ENCODE data around the gene USP3. TPM values are rescaled to one million over a fixed set of nuclear protein-coding genes. Genes with fewer than 3 reads are reported as not detected.

Gene USP3
- total and polyA plus RNA-seq, 9 of the 15 experiments (the other 6 are each of a cell fraction or from before 2014, with no cell fraction given) = 17.3 to 54.3 (median 34.8) TPM

GRCh38 chr15:63487076-63487757, 17.2 kb upstream of the USP3 start (continued):
- TF ChIP-seq ZNF512 (tag; IDR thresholded peaks at IDR 0.05) (no peak), COPS2 (conservative IDR thresholded peaks at IDR 0.05) (no peak), ZNF668 (CRISPR knock-in tag; IDR thresholded peaks at IDR 0.05) (no peak), ELF4 (CRISPR knock-in tag; IDR thresholded peaks at IDR 0.05) (no peak), ZBTB40 (IDR thresholded peaks at IDR 0.05) (no peak), ZBTB40 (CRISPR knock-in tag; IDR thresholded peaks at IDR 0.05) (no peak), CREB3L1 (IDR thresholded peaks at IDR 0.05; ENCODE audit: borderline replicate concordance, low read depth) (no peak), CREB5 (CRISPR knock-in tag; IDR thresholded peaks at IDR 0.05) (no peak), GABPB1 (CRISPR knock-in tag; IDR thresholded peaks at IDR 0.05) (no peak), E2F4 (CRISPR knock-in tag; IDR thresholded peaks at IDR 0.05; ENCODE audit: low read depth) (no peak), NFXL1 (CRISPR knock-in tag; IDR thresholded peaks at IDR 0.05) (no peak)

Data from K562 (cell line).